ENCODE data around the gene VDR.

DNA sequence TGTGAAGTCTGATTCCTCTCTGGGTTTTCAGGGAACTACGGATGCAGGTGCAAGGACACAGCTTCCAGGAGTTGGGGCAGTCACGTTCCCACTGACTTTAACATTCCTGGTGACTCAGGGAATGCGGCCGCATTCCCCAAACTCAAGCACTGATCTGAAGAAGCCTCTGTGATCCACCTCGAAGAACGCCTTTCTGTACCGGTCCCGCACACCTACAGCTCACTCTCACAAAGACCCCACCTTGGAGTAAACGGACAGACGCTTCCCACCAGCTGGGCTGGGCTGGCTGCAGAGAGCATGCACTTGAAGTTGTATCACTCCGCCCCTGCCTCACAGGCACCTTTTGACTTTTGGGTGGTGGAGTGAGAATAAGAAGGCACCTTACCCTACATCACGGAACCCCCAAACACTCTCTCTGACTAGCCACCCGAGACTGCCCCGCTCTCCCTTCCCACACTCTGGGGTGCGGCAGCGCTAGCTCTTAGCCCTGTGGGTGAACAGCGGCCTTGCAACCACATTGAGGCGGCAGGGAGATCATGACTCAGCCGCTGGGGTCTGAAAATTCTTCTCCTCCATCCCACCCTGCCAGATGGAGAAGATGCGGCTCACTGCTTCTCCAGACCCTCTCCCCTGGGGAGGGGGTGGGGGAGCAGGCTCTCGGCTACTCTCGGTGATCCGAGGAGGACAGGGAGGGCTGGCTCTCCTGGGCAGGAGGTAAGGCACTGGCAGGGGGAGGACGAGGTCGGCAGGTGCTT lies 61.4 kb downstream of the VDR start:
- TF ChIP-seq, protein P1, sequence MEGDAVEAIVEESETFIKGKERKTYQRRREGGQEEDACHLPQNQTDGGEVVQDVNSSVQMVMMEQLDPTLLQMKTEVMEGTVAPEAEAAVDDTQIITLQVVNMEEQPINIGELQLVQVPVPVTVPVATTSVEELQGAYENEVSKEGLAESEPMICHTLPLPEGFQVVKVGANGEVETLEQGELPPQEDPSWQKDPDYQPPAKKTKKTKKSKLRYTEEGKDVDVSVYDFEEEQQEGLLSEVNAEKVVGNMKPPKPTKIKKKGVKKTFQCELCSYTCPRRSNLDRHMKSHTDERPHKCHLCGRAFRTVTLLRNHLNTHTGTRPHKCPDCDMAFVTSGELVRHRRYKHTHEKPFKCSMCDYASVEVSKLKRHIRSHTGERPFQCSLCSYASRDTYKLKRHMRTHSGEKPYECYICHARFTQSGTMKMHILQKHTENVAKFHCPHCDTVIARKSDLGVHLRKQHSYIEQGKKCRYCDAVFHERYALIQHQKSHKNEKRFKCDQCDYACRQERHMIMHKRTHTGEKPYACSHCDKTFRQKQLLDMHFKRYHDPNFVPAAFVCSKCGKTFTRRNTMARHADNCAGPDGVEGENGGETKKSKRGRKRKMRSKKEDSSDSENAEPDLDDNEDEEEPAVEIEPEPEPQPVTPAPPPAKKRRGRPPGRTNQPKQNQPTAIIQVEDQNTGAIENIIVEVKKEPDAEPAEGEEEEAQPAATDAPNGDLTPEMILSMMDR (optimal IDR thresholded peaks at IDR 0.05 in 1 of 3, IDR thresholded peaks at IDR 0.05 in 1 of 3, conservative IDR thresholded peaks at IDR 0.05 in 1 of 3; ENCODE audit: extremely low read depth in 1 of 3, insufficient read depth in 2 of 3, low read length in 3 of 3): no peak
- TF ChIP-seq EZH2 (IDR thresholded peaks at IDR 0.05; ENCODE audit: low read length): no peak
